IPS-NIHi7 (cell line): ENCODE data around the gene BPIFA2.
"Not testable (repeated sequence)": the region's sequence is repeated elsewhere in the genome, so short reads cannot be mapped to it uniquely, and the experiment has no call there.

Experiments
- DNase-seq: peaks from one replicate; pipeline ENCODE4 v3.0.0; 2012; ENCODE audit warnings: mixed read lengths; ENCODE audit errors: extremely low spot score

BPIFA2 gene

GRCh38 chr20:33160681-33161080 lies 7.3 kb upstream of the BPIFA2 start:
- DNase-seq, result no peak

- DNase-seq, result no peak
Measured at GRCh38 chr20:33162313-33162712, 5.6 kb upstream of the BPIFA2 start.

- DNase-seq, result no peak
Measured at GRCh38 chr20:33162753-33163152, 5.2 kb upstream of the BPIFA2 start.

GRCh38 chr20:33163856-33164762 lies 3.9 kb upstream of the BPIFA2 start:
- DNase-seq, result no peak

GRCh38 chr20:33164763-33165095 lies 3.2 kb upstream of the BPIFA2 start:
- no peak for DNase-seq

GRCh38 chr20:33165416-33166055 lies 2.4 kb upstream of the BPIFA2 start:
- DNase-seq, result no peak

GRCh38 chr20:33166533-33167113 lies 1.3 kb upstream of the BPIFA2 start:
- DNase-seq, result no peak

- DNase-seq, result peak; percentile 56
Measured at GRCh38 chr20:33169176-33169794, 1.3 kb downstream of the BPIFA2 start.

- no peak for DNase-seq
Measured at GRCh38 chr20:33172781-33173180, 4.8 kb downstream of the BPIFA2 start.

GRCh38 chr20:33175123-33175522 lies 7.2 kb downstream of the BPIFA2 start:
- no peak for DNase-seq

GRCh38 chr20:33176101-33176500 lies 8.1 kb downstream of the BPIFA2 start:
- DNase-seq, result no peak

- no peak for DNase-seq
Measured at GRCh38 chr20:33177866-33178265, 9.9 kb downstream of the BPIFA2 start.

GRCh38 chr20:33178726-33179125 lies 10.8 kb downstream of the BPIFA2 start:
- peak; percentile 35 for DNase-seq

GRCh38 chr20:33180169-33180568 lies 12.2 kb downstream of the BPIFA2 start:
- DNase-seq, result no peak

GRCh38 chr20:33181482-33182093 lies 13.6 kb downstream of the BPIFA2 start:
- peak; percentile 53 for DNase-seq

GRCh38 chr20:33183312-33183711 lies 15.4 kb downstream of the BPIFA2 start:
- no peak for DNase-seq

- not testable (repeated sequence) for DNase-seq
Measured at GRCh38 chr20:33185031-33185590, 17.2 kb downstream of the BPIFA2 start.

GRCh38 chr20:33187491-33187890 lies 19.5 kb downstream of the BPIFA2 start:
- no peak for DNase-seq

GRCh38 chr20:33188421-33188820 lies 20.5 kb downstream of the BPIFA2 start:
- DNase-seq, result no peak

- DNase-seq, result no peak
Measured at GRCh38 chr20:33191484-33191883, 23.5 kb downstream of the BPIFA2 start.

GRCh38 chr20:33191955-33192354 lies 24.0 kb downstream of the BPIFA2 start:
- DNase-seq, result no peak
